GM12892 (cell line): ENCODE results near the gene UBA3.

ENCODE experiments used
- POLR2A ChIP-seq: IDR thresholded peaks from 2 replicates; pipeline ENCODE4 v1.6.1; 2011; ENCODE audit warnings: low read depth, low read length, control low read depth
- TAF1 ChIP-seq: IDR thresholded peaks from 2 replicates; pipeline ENCODE4 v1.6.1; 2011; ENCODE audit warnings: low read depth, mild to moderate bottlenecking, control low read depth, low read length, borderline replicate concordance

DNA sequence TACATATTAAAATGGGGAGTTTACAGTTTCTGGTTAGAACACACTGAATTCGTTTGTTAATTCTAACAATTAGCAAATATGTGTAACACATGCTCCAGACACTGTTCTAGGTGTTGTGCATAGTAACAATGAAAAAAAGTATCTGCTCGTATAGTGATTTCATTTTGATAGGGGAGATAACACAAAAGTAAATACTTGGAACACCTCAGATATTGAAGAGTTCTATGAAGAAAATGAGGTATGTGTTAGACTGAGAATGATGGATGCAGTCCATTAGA is 21.3 kb downstream of the UBA3 start:
- no peak for TF ChIP-seq TAF1
- no peak for TF ChIP-seq POLR2A
